Panc1 (cell line): ENCODE measurements around the gene SV2C. TPM values are rescaled to one million over a fixed set of nuclear protein-coding genes. Genes with fewer than 3 reads are reported as not detected.

Experiments used
- ATAC-seq: fragments of 200-7000 bp; cut with Tn5 transposase; 2 replicates; pipeline ENCODE4 v1.9.1; 2020; ENCODE audit warnings: mild to moderate bottlenecking, moderate library complexity
- BruUV-seq: library from RNA; stranded (reverse); fragments of 400-500 nt; replicated peaks from 2 replicates; lab custom pipeline; 2021; lab: Mats Ljungman, UMichigan
- CTCF ChIA-PET: fragments of 300-600 bp; sonication (Branson Sonifier 250); formaldehyde crosslinking; loops from one replicate; lab custom pipeline; 2022; ENCODE audit warnings: antibody characterized with exemption; lab: Charles Lee
- POLR2A ChIA-PET: fragments of 300-600 bp; sonication (Branson Sonifier 250); formaldehyde crosslinking; loops from one replicate; lab custom pipeline; 2022; ENCODE audit warnings: antibody characterized with exemption; lab: Charles Lee
- DNase-seq: peaks from one replicate; pipeline ENCODE4 v3.0.0-alpha.2; 2010; ENCODE audit warnings: low read depth, low spot score
- H3K27ac ChIP-seq: 2 replicates; pipeline ENCODE4 v1.5.1; 2011; ENCODE audit warnings: mild to moderate bottlenecking, low read length, inconsistent platforms
- H3K27me3 ChIP-seq: fragments of 200-500 bp; sonication (Bioruptor generic); 2 replicates; pipeline ENCODE4 v1.6.0; 2014; ENCODE audit warnings: low read length, inconsistent platforms; ENCODE audit not compliant: control insufficient read depth, insufficient read depth
- H3K36me3 ChIP-seq: fragments of 200-500 bp; sonication (Bioruptor generic); 2 replicates; pipeline ENCODE4 v1.5.1; 2014; ENCODE audit warnings: inconsistent platforms, mild to moderate bottlenecking, low read length, moderate library complexity; ENCODE audit not compliant: control insufficient read depth, insufficient read depth
- H3K4me1 ChIP-seq: 2 replicates; pipeline ENCODE4 v1.5.1; 2011; ENCODE audit warnings: inconsistent platforms, mild to moderate bottlenecking, low read length, moderate library complexity; ENCODE audit not compliant: control insufficient read depth, insufficient read depth
- H3K4me3 ChIP-seq, 2 experiments: 2 replicates each; pipeline ENCODE4 v1.5.1; 2011 to 2012; ENCODE audit warnings: low read depth in 2 of 2, low read length in 2 of 2, mild to moderate bottlenecking in 2 of 2, inconsistent platforms in 1 of 2, moderate library complexity in 1 of 2
- H3K9me3 ChIP-seq: fragments of 200-500 bp; sonication (Bioruptor generic); 2 replicates; pipeline ENCODE4 v1.5.1; 2014; ENCODE audit warnings: low read depth, mild to moderate bottlenecking, inconsistent platforms, low read length, moderate library complexity; ENCODE audit not compliant: control insufficient read depth, insufficient read depth
- CTCF ChIP-seq: fragments of 450-650 bp; IDR thresholded peaks from 2 replicates; pipeline ENCODE4 v1.5.1; 2017; ENCODE audit warnings: mild to moderate bottlenecking
- SIN3A ChIP-seq: IDR thresholded peaks from 2 replicates; pipeline ENCODE4 v1.6.1; 2012; ENCODE audit warnings: low read depth, mild to moderate bottlenecking, low read length, moderate library complexity, borderline replicate concordance; ENCODE audit not compliant: insufficient read depth
- TCF7L2 ChIP-seq: IDR thresholded peaks from 2 replicates; pipeline ENCODE4 v1.6.1; 2011; ENCODE audit warnings: mild to moderate bottlenecking, low read depth, low read length, inconsistent platforms
- in situ Hi-C: cut with HindIII; loops from 2 replicates; pipeline ENCODE4 v1.10.0; 2016; ENCODE audit warnings: low sequenced_read_pairs, low pct_unique_long_range_greater_than_20kb
- intact Hi-C: fragments of 100-400 bp; cut with micrococcal nuclease; formaldehyde crosslinking; loops from one replicate; pipeline ENCODE4 v1.10.0; 2022; ENCODE audit not compliant: unreplicated experiment
- total RNA-seq: library from RNA; stranded (reverse); gene quantifications from one replicate; pipeline ENCODE4 v1.2.1, GENCODE V29; 2021; ENCODE audit not compliant: unreplicated experiment
- TF ChIP-seq, protein P1 (sequence below), 2 experiments: IDR thresholded peaks; 2 replicates each; pipeline ENCODE4 v1.6.1; 2011 to 2012; ENCODE audit warnings: low read depth in 2 of 2, control low read depth in 1 of 2, low read length in 1 of 2, mild to moderate bottlenecking in 1 of 2, moderate library complexity in 1 of 2; ENCODE audit not compliant: insufficient read depth in 1 of 2

SV2C gene
- total RNA-seq, 1 experiment from 2014 or later = not detected

DNA sequence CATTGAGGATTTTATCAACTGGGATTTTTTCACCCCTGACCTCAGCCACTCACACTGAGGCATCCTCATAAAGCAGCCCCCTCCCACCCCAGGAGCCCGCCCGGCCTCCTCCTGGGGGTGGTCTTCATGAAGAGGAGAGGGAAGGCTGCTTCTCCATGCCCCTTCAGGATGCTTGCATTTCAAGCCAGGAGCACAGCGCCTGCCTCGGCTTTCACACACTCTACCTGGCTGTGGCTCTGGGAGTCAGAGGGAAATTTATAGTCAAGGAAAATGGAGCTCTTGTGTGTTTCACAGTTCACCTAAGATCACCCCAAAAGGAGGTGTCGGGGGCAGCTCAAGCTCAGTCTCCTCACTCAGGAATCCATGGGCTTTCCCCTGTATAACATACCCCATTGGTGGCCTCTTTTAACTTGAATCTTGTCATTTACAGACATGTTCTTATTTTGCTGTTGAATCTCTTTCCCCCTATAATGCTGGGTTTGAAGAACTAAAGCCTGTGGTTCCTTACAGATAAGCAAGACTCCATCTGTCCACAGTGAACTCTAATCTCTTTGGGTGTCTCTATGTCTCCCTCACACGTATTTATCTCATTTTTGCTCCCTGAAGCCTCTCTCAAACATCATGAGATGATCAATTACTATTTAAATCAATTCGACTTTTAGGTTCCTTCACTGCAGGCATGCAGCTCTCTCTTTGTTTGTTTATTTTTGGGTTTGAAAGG, 297.3 kb downstream of the SV2C start:
- no TSS peak for BruUV-seq
- intact Hi-C loops = no loop called here
- TF ChIP-seq TCF7L2 (no peak), SIN3A (no peak), CTCF (no peak)
- in situ Hi-C loops = no loop called here
- ChIA-PET CTCF (no interaction called here), POLR2A (no interaction called here)
- H3K36me3 ChIP-seq = no peaks in the 10 kb centered on the region
- no peak overlapping the region for H3K4me3 ChIP-seq
- no peak overlapping the region for H3K27ac ChIP-seq
- no peaks in the 10 kb centered on the region; the same call in 1 of the 2 replicates for H3K27me3 ChIP-seq
- H3K4me1 ChIP-seq = no peaks in the 10 kb centered on the region
- no peak for DNase-seq
- no peak for ATAC-seq
- no peaks in the 10 kb centered on the region for H3K9me3 ChIP-seq

DNA sequence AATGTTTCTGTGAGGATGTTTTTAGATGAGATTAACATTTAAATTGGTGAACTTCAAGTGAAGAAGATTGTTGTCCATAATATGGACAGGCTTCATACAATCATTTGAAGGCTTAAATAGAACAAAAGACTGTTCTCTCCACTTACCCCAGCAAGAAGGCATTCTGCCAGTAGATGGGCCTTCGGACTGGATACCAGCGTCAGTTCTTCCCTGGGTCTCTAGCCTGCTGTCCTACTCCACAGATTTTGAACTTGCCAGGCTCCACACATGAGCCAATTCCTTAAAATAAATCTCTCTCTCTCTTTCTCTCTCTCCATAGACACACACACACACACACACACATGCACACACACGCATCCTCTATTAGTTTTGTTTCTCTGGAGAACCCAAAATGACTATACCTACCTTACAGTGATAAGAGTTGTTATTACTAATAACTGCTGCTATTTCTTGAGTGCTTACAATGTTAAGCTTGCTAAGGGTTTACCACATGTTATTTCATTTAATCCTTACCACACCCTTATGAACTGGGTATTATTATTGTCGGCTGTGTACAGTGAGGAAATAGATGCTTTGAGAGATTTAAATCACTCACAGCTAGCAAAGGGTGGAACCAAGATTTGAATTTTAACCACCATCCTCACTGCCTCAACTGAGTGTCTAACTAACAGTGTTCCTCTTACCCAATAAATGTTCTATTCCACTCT, 300.1 kb downstream of the SV2C start:
- Histone ChIP-seq H3K9me3 (no peaks in the 10 kb centered on the region), H3K27ac (no peak overlapping the region), H3K27me3 (no peaks in the 10 kb centered on the region; the same call in 1 of the 2 replicates), H3K36me3 (no peaks in the 10 kb centered on the region), H3K4me1 (no peaks in the 10 kb centered on the region), H3K4me3 (no peak overlapping the region)
- CTCF ChIA-PET = no interaction called here
- BruUV-seq = no TSS peak
- in situ Hi-C loops = no loop called here
- TF ChIP-seq TCF7L2 = no peak
- no peak for TF ChIP-seq SIN3A
- TF ChIP-seq, protein P1, sequence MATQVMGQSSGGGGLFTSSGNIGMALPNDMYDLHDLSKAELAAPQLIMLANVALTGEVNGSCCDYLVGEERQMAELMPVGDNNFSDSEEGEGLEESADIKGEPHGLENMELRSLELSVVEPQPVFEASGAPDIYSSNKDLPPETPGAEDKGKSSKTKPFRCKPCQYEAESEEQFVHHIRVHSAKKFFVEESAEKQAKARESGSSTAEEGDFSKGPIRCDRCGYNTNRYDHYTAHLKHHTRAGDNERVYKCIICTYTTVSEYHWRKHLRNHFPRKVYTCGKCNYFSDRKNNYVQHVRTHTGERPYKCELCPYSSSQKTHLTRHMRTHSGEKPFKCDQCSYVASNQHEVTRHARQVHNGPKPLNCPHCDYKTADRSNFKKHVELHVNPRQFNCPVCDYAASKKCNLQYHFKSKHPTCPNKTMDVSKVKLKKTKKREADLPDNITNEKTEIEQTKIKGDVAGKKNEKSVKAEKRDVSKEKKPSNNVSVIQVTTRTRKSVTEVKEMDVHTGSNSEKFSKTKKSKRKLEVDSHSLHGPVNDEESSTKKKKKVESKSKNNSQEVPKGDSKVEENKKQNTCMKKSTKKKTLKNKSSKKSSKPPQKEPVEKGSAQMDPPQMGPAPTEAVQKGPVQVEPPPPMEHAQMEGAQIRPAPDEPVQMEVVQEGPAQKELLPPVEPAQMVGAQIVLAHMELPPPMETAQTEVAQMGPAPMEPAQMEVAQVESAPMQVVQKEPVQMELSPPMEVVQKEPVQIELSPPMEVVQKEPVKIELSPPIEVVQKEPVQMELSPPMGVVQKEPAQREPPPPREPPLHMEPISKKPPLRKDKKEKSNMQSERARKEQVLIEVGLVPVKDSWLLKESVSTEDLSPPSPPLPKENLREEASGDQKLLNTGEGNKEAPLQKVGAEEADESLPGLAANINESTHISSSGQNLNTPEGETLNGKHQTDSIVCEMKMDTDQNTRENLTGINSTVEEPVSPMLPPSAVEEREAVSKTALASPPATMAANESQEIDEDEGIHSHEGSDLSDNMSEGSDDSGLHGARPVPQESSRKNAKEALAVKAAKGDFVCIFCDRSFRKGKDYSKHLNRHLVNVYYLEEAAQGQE (IDR thresholded peaks at IDR 0.05; ENCODE audit: insufficient read depth in 1 of 2, low read depth in 2 of 2, low read length in 1 of 2) = no peak
- intact Hi-C loops = no loop called here
- no peak for DNase-seq
- ATAC-seq = no peak
- POLR2A ChIA-PET = interaction anchor here (0.7 kb wide), 1 partner anchor 586 kb away, joined by 4 read pairs; no protein-coding TSS in a partner anchor
